ENCODE data around the gene FOXJ1. TPM values are rescaled to one million over a fixed set of nuclear protein-coding genes. Genes with fewer than 3 reads are reported as not detected.
A peak's percentile ranks its signal among the peaks of the same experiment; 100 is the strongest.
"Not testable (repeated sequence)": the region's sequence is repeated elsewhere in the genome, so short reads cannot be mapped to it uniquely, and the experiment has no call there.

The FOXJ1 gene, protein sequence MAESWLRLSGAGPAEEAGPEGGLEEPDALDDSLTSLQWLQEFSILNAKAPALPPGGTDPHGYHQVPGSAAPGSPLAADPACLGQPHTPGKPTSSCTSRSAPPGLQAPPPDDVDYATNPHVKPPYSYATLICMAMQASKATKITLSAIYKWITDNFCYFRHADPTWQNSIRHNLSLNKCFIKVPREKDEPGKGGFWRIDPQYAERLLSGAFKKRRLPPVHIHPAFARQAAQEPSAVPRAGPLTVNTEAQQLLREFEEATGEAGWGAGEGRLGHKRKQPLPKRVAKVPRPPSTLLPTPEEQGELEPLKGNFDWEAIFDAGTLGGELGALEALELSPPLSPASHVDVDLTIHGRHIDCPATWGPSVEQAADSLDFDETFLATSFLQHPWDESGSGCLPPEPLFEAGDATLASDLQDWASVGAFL
- 0.10 and 0.23 TPM in 2 replicates for total RNA-seq (2014; rRNA removed; shearing (Covaris generic))

- H3K27ac ChIP-seq, result no peak within 1 kb of the TSS
- H3K9me3 ChIP-seq (replicated peaks), result no peaks in the 10 kb centered on the region
- H3K27me3 ChIP-seq, result peaks cover 32% of the 10 kb centered on the region
- H3K4me3 ChIP-seq, result peak within 1 kb of the TSS; percentile 48
- peaks cover 59% of the 10 kb centered on the region for H3K4me1 ChIP-seq
- H3K36me3 ChIP-seq, result no peaks in the 10 kb centered on the region
- DNase-seq, result peak; percentile 93 to 97
Observed at GRCh38 chr17:76141212-76142038, at the start of gene FOXJ1. Gene FOXJ1 (minus strand): TSS chr17:76141245. CDS start chr17:76140395, 850 bp downstream.

- Histone ChIP-seq H3K27me3 (no peaks in the 10 kb centered on the region), H3K4me1 (no peaks in the 10 kb centered on the region), H3K36me3 (no peaks in the 10 kb centered on the region), H3K4me3 (no peak overlapping the region), H3K27ac (no peak overlapping the region), H3K9me3 (replicated peaks) (no peaks in the 10 kb centered on the region)
- DNase-seq, result no peak
Observed at GRCh38 chr17:76189741-76190140, 48.7 kb upstream of the FOXJ1 start.

DNA sequence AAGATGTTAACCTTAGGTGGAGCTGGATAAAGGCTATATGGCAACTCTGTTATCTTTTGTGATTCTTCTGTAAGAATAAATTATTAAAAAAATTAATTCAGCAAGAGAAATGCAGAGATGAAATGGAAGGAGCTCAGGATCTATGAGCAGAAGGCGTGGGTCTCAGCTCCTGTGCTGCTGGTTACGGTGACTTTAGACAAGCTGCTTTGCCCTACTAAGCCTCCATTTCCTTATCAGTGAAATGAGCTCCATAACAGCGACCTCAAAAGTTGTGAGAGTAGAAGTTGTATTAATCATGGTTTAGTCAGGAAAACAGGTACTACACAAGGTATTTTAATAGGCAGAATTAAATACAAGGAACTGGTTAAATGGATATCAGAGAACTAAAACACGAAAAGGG, 48.2 kb upstream of the FOXJ1 start:
- H3K36me3 ChIP-seq, result no peaks in the 10 kb centered on the region
- H3K27ac ChIP-seq, result no peak overlapping the region
- H3K27me3 ChIP-seq, result no peaks in the 10 kb centered on the region
- H3K4me1 ChIP-seq, result no peaks in the 10 kb centered on the region
- no peak overlapping the region for H3K4me3 ChIP-seq
- no peaks in the 10 kb centered on the region for H3K9me3 ChIP-seq (replicated peaks)
- DNase-seq, result no peak

DNA sequence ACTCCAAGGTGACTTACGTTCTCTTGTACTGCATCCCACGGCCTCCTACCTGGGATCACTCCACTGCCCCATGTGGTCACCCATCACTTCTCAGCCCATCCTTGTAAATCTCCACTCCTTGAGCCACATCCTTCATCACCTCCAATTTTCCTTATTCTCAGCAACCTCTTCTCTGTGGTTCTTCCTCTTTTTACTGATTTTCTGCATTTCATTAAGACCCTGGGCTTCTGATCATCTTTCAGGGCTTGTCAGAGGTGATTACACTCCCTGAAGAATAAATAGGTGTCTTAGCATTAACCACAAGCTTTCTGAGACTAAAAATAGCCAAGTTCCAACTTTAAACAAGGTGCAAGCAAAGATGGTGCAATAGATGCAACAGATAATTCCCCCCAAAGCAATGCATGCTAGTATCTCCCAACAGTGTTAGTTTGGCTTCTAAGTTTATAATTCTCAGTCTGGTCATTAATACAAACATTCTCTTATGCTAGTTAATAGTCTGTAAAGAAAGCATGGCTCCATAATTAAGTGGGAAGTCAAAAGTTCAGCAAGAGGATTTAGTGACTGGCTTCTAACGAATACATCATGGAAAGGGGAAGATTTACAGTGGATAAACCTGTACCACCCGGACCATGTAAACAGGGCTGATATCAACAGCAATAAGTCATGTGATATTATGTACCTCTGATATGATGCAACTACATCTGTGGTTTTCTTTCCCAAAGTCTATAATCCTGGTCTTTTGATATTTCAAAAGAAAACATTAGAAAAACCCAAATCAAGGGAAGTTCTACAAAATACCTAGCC, 47.4 kb upstream of the FOXJ1 start:
- H3K4me1 ChIP-seq, result no peaks in the 10 kb centered on the region
- H3K27me3 ChIP-seq, result no peaks in the 10 kb centered on the region
- no peak for DNase-seq
- no peaks in the 10 kb centered on the region for H3K9me3 ChIP-seq (replicated peaks)
- no peak overlapping the region for H3K27ac ChIP-seq
- H3K36me3 ChIP-seq, result no peaks in the 10 kb centered on the region
- no peak overlapping the region for H3K4me3 ChIP-seq

- not testable (repeated sequence) for H3K4me1 ChIP-seq; H3K9me3 ChIP-seq (replicated peaks); H3K27ac ChIP-seq; H3K4me3 ChIP-seq; H3K36me3 ChIP-seq; DNase-seq; H3K27me3 ChIP-seq
Observed at GRCh38 chr17:76186774-76187173, 45.7 kb upstream of the FOXJ1 start.

- Histone ChIP-seq H3K27ac (no peak overlapping the region), H3K36me3 (no peaks in the 10 kb centered on the region), H3K4me1 (no peaks in the 10 kb centered on the region), H3K4me3 (no peak overlapping the region), H3K9me3 (replicated peaks) (no peaks in the 10 kb centered on the region), H3K27me3 (no peaks in the 10 kb centered on the region)
- DNase-seq, result no peak
Observed at GRCh38 chr17:76184290-76184689, 43.2 kb upstream of the FOXJ1 start.

DNA sequence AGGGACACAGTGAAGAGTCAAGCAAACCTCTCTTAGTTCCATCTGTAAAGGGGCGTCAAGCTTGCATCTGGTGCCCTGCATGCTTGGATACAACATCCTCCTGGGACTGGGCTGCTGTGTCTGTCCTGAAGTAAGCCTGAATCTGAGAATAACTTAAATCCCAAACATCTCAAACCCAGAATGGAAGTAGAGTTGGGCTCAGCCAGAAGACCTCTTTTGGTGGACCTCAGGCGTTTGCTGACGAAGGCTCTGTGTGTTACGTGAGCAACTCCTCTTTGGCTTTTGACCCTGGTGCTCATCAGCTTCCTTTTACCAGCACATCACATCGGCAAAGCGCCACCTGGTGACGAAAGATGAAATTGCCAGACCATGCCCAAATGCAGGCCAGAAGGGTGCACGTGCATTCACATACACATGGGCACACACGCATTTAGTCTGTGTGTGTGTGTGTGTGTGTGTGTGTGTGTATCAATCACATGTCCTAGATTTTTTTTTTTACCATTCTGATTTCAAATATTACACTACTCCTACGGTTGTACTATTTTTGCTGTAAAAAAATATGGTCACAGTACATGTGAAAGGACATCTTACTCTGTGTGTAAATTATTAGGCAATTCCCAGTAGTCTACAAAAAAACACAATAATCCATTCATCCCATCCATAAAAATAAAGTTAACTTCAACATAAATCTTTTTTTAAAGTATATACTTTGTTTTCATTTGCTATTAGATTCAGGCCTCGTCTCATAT, 41.1 kb upstream of the FOXJ1 start:
- no peak overlapping the region for H3K27ac ChIP-seq
- H3K36me3 ChIP-seq, result no peaks in the 10 kb centered on the region
- H3K27me3 ChIP-seq, result no peaks in the 10 kb centered on the region
- no peak overlapping the region for H3K4me3 ChIP-seq
- peak; percentile 88 to 97 for DNase-seq
- H3K4me1 ChIP-seq, result no peaks in the 10 kb centered on the region
- no peaks in the 10 kb centered on the region for H3K9me3 ChIP-seq (replicated peaks)

- H3K27me3 ChIP-seq, result no peaks in the 10 kb centered on the region; the same call in 1 of the 2 replicates
- no peak for DNase-seq
- no peaks in the 10 kb centered on the region for H3K9me3 ChIP-seq (replicated peaks)
- no peaks in the 10 kb centered on the region for H3K4me1 ChIP-seq
- H3K27ac ChIP-seq, result no peak overlapping the region
- H3K36me3 ChIP-seq, result no peaks in the 10 kb centered on the region
- no peak overlapping the region for H3K4me3 ChIP-seq
Observed at GRCh38 chr17:76179496-76180467, 38.7 kb upstream of the FOXJ1 start.

GRCh38 chr17:76178124-76178523, 37.1 kb upstream of the FOXJ1 start:
- Histone ChIP-seq H3K27ac (no peak overlapping the region), H3K9me3 (replicated peaks) (no peaks in the 10 kb centered on the region), H3K36me3 (no peaks in the 10 kb centered on the region), H3K4me1 (no peaks in the 10 kb centered on the region), H3K27me3 (no peaks in the 10 kb centered on the region; the same call in 1 of the 2 replicates), H3K4me3 (no peak overlapping the region)
- no peak for DNase-seq

- Histone ChIP-seq H3K27me3 (no peaks in the 10 kb centered on the region; the same call in 1 of the 2 replicates), H3K9me3 (replicated peaks) (no peaks in the 10 kb centered on the region), H3K4me3 (no peak overlapping the region)
Observed at GRCh38 chr17:76176701-76177574, 35.9 kb upstream of the FOXJ1 start.

DNA sequence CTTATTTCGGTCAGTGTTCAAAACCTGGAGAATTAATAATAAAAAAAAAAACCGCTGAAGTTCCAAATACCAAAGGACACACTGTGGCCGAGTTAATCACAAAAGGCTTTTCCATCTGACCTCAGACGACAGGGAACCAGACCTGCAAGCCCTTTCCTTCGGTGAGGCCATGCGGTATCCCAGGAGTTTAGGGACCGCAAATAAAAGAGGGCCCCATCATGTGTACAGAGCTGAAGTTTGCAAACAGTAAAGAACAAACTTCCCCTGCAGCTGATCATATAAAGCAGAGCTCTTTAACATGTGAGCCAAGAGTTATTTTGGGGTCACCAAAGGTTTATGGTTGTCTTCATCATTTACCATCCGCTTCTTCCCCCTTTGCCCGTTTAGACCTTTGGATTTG, 33.0 kb upstream of the FOXJ1 start:
- Histone ChIP-seq H3K36me3 (no peaks in the 10 kb centered on the region), H3K27ac (no peak overlapping the region), H3K4me3 (no peak overlapping the region), H3K4me1 (no peaks in the 10 kb centered on the region), H3K9me3 (replicated peaks) (no peaks in the 10 kb centered on the region), H3K27me3 (no peaks in the 10 kb centered on the region; the same call in 1 of the 2 replicates)
- DNase-seq, result no peak

More at GRCh38 chr17:76176701-76177574, 35.9 kb upstream of the FOXJ1 start:
- Histone ChIP-seq H3K27ac (no peak overlapping the region), H3K36me3 (no peaks in the 10 kb centered on the region), H3K4me1 (no peaks in the 10 kb centered on the region)
- DNase-seq, result no peak

DNA sequence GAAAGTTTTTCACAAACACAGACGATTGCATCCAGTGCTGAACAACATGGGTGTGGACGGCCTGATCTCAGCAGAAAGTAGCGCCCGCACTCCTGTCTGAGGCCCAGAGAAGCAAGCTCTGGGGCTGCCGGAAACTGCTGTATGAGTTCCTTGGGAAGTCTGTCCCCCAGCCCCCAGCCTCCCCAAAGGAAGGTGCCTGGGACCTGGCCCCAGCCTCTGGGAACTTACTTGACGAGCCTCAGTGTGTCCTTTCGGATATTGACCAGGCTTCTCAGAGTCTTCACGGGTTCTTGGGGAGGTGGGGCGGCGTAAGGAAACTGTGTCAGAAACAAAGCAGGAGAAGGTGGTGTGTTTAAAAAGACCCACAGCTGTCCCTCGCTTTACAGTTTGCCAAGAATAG, 32.4 kb upstream of the FOXJ1 start:
- Histone ChIP-seq H3K9me3 (replicated peaks) (no peaks in the 10 kb centered on the region), H3K36me3 (no peaks in the 10 kb centered on the region), H3K27ac (no peak overlapping the region), H3K4me1 (peaks cover 2% of the 10 kb centered on the region; the same call in 1 of the 2 replicates), H3K4me3 (no peak overlapping the region), H3K27me3 (no peaks in the 10 kb centered on the region; the same call in 1 of the 2 replicates)
- DNase-seq, result no peak
